Umbilical cord (tissue), 2 donors: ENCODE data around the gene LARGE1. TPM values are rescaled to one million over a fixed set of nuclear protein-coding genes. Genes with fewer than 3 reads are reported as not detected.
A peak's percentile ranks its signal among the peaks of the same experiment; 100 is the strongest.

Source experiments
- DNase-seq: peaks from one replicate; pipeline ENCODE4 v3.0.0-alpha.2; 2015; ENCODE audit warnings: low spot score
- total RNA-seq: library from RNA; depleted of rRNA; stranded (reverse); fragments of >200 nt; gene quantifications from one replicate; pipeline ENCODE4 v1.2.3, GENCODE V29; 2014; ENCODE audit warnings: low replicate concordance; ENCODE audit not compliant: insufficient read depth

Gene LARGE1
- total RNA-seq, 1 donor from 2014 or later: 32.5 TPM

DNA sequence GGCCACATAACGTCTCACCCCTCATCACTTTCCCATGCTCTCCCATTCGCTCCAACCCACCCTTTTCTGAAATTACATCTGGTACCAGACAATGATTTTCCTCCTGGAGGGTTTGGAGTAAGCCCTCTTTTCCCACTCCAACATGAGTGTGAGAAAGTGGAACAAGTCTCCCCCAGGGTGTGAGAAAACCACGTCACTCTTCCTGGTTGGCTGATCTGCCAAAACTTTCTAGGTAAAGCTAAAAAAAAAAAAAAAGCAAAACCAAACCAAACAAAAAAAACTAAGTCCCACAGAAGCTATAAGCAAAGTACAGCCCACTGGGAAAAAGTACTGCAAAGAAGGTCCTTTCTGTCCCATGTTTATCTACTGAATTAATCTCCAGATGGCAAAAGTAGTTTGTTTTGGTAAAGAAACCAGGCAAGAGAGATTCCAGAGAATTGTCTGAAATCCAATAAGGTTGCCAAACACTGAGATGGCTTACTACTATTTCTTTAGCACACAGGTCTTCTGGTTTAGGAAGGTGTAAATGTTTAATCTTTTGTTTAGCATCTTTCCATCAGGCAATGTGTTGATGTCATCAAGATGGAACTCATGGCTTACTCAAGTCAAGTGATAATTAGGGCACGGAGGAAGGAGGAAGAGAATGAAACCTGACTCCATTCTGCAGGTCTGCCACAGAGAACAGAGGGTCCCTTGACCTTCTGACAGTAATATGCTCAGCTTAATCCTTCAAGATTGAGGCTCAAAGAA, 395.6 kb downstream of the LARGE1 start:
- no peak for DNase-seq

DNA sequence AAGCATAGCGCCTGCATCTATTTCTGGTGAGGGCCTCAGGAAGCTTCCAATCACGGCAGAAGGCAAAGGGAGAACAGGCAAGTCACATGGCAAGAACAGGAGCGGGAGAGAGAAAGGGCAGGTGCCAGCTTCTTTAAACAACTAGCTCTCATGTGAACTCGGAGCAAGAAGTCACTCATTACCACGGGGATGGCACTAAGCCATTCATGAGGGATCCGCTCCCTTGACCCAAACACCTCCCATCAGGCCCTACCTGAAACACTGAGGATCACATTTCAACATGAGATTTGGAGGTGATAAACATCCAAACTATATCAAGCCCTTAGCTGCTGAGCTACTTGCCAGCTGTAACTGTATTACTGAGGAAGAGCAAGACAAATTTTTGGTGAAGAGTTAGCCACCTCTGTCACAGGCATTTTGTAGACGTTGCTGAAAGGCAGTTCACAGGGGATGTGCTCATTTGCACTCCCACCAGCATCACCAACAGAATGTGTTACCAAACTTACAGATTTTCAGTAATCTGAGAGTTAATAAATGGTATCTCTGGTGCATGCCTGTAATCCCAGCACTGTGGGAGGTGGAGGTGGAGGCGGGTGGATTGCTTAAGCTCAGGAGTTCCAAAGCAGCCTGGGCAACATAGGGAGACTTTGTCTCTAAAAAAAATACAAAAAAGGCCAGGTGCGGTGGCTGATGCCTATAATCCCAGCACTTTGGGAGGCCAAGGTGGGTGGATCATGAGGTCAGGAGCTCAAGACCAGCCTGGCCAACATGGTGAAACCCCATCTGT, 398.2 kb downstream of the LARGE1 start:
- no peak for DNase-seq

DNA sequence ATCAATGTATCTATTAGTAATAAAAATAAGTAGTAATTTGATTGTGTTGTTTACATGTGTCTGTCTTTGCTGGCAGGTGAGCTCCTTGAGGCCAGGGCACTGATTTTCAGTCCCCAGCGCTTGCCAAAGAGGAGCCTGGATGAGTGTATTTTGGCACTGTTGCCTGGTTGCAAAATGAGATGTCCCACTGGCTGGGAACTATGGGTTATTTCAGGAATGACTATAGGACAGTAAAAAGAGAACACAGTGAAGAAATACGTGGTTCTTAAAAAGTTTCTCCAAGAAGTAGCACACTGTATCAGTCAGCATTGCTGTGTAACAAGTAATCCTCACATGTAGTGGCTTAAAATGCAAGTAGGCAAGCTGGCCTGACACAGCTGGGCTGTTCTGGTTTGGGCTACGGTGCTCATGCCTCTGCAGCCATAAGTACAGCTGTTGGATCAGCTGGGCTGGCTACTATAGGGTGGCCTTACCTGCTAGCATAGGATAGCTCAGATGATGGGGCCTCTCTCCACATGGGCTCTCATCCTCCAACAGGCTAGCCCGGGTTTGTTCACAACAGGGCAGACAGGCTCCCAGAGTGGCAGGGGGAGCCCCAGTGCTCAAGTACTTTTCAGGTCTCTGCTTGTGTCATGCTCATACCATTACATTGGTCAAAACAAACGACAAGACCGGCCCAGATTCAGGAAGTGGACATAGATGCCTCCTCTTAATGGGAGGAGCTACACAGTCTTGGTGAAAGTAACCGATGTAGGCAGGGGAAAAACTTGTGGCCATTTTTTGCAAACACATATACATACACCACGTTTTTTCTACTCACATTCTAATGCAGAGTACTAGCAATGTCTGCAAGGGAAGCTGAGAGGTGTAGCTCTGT, 399.1 kb downstream of the LARGE1 start:
- DNase-seq: no peak

DNA sequence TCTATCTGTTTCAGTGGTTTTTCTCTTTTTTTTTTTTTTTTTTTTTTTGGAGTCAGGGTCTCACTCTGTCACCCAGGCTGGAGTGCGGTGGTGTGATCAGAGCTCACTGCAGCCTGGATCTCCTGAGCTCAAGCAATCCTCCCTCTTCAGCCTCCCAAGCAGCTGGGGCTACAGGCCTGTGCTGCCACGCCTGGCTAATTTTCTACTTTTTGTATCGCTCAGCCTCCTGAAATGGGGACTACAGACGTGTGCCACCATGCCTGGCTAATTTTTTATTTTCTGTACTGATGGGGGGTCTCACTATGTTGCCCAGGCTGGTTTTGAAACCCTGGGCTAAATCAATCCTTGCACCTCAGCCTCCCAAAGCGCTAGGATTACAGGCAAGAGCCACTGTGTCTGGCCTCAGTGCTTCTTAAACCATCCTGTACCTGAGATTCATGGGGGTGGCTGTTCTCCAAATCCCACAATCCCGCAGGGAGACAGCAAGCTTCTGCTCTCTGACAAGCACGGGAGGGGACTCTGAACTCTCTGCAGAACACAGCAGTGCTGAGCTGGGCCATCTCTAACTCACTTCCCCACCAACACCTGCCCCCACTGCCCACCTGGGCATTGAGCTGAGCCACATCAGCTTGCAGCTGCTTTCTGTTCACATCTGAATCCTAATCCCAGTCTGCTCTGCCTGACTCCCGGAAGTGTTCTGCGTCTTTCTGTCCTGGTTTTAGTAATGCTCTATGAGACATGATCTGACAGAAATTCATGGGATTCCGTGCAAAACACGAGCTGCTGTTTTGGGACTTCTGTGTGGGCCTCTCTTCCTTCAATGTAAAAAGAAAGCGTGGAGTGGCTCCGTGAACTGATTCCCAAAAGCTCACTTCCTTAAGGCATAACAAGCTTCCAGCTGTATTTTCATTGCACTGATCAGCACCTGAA, 400.0 kb downstream of the LARGE1 start:
- DNase-seq: no peak

DNA sequence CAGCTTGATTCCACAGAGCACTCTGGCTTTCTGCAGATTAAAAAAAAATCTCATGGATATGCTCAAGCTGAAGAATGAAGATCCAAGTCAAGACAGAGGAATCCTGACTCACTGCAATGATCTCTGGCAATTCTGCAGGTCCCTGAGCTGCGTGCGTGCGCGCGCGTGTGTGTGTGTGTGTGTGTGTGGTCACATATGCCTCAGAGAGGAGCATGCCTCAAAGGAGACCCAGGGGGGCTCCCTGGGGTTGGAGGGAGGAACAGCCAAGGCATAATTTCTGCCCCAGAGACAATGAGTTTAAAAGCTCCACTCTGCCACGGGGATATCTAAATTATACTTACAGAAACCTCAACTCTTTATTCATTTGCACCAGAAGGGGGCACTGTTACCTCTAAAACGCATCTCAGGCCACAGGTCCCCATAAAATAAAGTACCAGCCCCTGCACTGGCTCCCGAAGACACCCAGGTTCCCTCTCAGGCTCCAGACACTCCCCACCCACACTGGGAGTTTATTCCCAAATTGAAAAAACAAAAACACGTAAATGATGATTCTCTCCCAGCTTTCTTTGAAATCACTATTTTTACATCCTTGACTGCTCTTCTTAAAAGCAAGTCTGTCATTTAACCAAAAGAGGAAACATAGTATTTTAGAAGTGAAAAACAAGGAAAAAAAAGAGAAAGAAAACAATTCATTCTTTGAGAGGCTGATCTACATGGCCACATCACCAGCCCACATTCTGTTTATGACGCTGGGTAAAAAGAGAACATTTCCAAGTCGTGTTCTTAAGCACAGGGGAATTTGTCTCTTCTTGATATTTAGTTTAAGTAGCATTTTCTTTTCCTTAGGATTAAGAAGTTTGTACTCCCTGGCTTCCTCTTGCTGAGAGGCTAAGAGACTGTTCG, 401.0 kb downstream of the LARGE1 start:
- DNase-seq: peak; percentile 83

DNA sequence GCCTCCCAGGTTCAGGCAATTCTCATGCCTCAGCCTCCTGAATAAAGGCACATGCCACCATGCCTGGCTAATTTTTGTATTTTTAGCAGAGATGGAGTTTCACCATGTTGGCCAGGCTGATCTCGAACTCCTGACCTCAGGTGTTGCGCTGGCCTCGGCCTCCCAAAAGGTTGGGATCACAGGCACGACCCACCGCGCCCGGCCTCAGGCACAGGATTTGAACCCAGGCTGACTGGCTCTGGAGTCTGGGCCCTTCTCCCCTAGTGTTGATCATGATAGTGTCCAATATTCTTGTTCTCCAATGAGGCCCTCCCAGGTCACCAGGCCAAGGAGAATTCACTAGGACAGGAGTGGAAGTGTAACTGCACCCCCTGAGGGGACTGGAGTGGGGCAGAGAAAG, 401.9 kb downstream of the LARGE1 start:
- DNase-seq: no peak

DNA sequence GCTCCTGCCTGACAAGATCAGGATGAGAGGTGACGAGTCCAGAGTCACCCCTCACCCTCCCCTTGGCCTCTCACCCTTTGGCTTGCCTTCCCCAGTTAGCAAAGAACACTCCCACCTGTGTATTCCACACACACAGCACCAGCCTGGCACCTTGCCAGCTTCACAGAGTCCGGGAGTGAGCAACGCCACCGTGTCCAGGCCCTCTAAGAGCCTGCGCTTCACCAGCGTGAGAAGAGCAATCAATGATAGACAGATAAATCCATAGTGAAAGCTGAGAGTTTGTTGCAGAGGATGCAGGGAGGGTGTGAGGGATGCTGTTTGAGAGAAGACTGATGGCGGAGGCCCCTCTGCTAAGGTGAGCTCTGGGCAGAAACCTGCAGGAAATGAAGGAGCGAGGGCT, 404.5 kb downstream of the LARGE1 start:
- DNase-seq: no peak

DNA sequence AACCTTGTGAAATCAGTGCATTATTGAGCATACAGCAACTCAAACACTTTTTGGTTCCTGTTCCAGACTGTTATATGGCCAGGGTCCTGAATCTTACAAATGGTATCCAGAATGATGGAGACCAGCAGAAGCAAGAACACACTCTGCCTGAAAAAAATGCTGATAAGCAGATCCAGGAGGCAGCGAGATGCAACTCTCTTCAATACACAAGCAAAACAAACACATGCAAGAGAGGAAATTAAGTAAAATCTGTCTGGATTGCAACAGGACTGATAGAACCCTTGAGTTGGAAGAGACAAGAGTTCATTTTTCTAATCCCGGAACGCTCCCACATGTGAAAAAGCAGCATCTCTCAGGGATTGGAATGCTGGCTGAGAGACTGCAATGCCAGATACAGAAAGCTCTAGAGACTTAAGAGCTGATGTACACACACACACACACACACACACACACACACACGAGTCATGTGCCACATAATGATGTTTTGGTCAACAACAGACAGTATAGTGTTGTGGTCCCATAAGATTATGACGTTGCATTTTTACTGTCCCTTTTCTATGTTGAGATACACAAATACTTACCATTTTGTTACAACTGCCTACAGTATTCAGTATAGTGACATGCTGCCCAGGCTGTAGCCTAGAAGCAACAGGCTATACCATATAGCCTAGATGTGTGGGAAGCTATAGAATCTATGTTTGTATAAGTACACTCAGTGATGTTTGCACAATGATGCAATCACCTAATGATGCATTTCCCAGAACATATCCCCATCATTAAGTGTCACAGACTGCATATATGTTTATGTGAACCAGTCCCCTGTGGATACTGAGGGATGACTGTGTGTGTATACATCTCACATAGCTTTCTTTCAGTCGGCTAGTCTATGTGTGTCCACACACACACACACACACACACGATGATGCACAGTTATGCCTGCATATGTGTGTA, 406.6 kb downstream of the LARGE1 start:
- peak; percentile 22 for DNase-seq

DNA sequence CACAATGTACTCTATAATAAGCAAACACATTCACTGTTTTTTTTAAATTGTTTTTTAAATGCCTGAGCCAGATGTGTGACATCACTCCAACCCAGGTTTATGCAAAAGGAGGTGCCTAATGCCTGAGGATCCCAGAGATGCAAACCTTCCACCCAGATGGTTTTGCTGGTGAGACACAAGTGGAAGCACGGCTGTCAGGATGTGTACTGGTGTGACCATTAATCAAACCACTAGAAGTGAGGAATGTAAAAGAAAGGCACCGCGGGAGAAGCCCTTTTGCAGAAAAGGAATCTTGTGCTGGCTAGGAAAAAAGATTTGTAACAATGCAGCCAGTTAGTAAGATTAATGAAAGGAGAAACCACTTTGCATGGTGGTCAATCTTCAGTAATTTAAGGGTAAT, 407.4 kb downstream of the LARGE1 start:
- DNase-seq: no peak

DNA sequence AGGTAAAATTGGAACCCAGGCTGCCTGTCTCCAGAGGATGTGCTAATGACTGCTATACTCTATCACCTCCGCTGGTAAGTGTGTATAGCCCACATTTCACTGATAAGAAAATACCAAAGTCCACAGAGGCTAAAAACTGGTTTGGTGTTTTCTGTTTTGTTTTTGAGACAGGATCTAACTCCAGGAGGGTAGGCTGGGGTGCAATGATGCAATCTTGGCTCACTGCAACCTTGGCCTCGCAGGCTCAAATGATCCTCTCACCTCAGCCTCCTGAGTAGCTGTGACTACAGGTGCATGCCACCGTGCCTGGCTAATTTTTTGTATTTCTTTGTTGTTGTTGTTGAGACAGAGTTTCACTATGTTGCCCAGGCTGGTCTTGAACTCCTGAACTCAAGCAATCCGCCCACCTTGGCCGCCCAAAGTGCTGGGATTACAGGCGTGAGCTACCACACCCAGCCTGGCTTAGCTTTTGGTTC, 409.8 kb downstream of the LARGE1 start:
- DNase-seq: no peak

DNA sequence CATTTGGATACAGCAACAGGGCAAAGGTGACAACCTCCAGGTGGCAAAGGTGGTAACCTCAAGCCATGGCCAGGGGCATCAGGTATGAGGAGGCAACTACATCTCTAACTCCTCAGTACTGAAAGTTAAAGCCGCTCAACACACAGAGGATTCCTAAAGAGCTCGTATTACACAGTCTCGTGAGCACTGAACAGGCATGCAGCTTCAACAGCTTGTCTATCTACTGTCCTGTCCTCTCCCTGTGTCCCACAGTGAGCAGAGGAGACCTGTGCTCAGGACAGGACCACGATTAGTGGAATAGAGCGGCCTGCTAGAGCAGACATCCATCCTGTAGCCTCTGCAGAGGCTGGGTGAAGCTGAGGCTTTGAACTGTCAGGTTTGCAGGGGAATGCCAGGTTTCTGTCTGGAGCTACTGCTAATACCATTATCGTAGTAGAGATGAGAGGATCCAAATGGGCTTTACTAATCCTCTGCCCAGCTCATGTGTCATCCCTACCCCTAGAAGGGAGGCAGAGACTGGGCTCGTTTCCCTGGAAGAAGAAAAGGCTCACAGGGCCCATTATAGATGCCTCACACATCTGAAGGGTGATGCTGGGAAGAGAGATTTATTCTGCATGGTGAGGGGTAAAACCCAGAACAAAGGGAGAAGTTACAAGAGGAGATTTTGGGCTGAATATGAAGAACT, 415.2 kb downstream of the LARGE1 start:
- DNase-seq: peak; percentile 13

DNA sequence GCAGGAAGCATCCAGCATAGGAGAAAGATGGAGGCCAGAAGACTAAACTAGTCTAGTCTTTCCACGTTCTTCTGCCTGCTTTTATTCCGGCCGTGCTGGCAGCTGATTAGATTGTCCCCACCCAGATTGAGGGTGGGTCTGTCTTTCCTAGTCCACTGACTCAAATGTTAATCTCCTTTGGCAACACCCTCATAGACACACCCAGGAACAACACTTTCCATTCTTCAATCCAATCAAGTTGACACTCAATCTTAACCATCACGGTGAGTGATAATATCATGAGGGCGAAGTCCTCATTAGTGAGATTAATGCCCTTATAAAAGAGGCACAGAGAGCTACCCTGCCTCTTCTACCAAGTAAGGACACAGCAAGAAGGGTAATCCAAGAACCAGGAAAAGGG, 424.2 kb downstream of the LARGE1 start:
- no peak for DNase-seq

DNA sequence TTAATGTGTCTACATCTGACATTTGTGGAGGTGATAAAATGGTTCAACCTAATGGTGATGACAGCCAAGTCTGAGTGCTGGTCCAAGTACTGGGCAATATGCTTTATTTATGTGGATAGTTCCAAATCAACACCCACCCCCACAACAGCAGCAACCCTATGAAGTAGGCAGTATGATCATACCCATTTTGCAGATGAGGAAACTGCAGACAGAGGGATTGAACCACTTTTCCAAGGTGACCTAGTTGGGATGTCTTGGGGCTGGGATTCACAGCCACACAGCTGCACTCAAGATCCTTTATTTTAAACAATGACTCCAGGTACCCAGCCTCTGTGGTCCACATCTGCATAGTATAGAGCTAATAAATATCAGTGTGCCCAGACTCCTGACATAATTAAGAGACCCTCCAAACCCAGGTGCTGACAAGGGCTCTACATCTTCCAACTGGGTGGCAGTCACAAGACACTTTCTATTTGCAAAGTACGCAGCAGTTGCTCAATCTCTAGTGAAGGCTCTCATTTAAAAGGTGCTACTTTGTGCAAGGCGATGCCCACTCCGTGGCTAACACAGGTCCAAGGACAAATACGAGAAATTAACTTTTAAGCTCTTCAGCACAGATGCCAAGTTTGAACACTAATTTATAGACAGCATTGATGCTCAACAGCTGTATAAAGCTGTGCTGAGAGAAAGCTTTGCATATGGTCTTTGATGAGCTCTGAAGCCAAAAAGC, 426.6 kb downstream of the LARGE1 start:
- DNase-seq: no peak

DNA sequence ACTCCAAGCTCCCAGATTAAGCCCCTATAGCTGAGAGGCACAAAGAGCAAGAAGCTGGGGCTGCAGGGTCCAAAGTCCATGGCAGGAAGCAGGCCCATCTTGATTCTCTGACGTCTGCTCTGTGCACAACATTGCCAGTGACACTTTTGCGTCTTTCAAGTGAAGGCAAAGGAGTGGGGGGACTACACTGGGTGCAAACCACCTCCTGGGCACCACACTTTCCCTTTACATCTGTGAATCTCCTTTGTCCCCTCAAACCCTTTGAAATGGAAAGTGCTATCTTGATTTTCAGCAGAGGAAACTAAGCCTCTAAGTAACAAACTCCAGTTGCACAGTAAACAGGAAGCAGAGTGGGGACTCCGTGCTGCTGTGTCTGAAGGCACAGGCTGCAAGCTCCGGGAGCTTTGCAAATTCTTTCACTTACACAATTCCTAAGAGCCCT, 428.0 kb downstream of the LARGE1 start:
- no peak for DNase-seq

DNA sequence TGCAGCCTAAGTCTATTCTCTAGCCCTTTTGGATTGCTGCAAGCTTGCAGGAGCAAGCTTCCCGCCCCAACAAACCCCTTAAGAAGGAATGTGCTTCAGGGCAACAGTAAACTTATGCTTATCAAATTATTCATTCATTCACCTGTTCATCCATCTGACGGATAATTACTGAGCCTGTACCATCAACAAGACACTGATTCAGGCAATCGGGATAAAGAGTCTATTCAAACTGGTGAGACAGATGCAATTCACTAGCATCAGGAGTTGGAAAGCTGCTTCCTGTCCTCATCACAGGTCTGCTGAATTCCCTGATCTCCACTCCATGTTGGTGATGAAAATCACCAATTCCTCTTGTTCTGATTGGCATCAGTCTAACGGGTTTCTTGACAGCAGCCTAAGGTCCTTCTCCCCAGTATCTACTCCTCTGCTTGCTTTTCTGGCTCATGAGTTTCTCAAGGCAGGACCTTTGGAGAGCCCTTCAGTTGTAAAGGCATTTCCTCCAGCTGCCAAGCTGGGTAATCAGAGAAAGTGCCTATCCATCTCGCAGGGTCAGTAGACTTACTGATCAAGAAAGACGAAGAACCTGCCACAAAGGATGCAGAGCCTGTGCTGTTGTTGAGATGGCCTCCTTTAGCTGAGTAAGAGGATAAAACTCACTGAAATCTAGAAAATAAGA, 433.1 kb downstream of the LARGE1 start:
- DNase-seq: no peak

DNA sequence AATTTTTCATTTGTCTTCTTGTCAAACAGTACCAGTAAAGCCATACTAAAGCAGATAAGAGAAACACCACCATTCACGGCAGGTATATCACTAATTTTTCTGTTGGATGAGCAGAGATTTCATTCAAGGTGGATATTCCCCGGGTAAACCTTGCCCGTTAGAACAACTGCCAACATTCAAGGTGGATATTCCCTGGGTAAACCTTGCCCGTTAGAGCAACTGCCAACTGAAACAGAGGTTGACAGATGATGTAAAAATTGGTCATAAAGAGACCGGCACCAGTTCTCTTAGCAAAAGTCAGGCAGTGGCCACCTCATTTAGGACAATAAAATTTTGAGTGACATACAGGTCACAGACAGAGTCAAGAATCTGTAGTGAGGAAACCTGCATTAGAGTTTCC, 438.7 kb downstream of the LARGE1 start:
- no peak for DNase-seq
